Karpas-422 (cell line): ENCODE results near the gene NOX4. TPM values are rescaled to one million over a fixed set of nuclear protein-coding genes. Genes with fewer than 3 reads are reported as not detected.

ENCODE experiments used
- DNase-seq: peaks from one replicate; pipeline ENCODE4 v3.0.0-alpha.2; 2015
- H2AFZ ChIP-seq: fragments of 200-600 bp; sonication (generic); 2 replicates; pipeline ENCODE4 v1.6.1; 2014; ENCODE audit warnings: antibody characterized with exemption, low read length, mixed read lengths
- H3K27ac ChIP-seq: fragments of 200-600 bp; sonication (generic); 2 replicates; pipeline ENCODE4 v1.5.1; 2014; ENCODE audit warnings: mild to moderate bottlenecking, low read length, moderate library complexity
- H3K27me3 ChIP-seq: fragments of 200-600 bp; sonication (generic); 2 replicates; pipeline ENCODE4 v1.6.1; 2014; ENCODE audit warnings: low read length, mixed read lengths
- H3K36me3 ChIP-seq: fragments of 200-600 bp; sonication (generic); 2 replicates; pipeline ENCODE4 v1.6.1; 2014; ENCODE audit warnings: low read length, mixed read lengths; ENCODE audit not compliant: insufficient read depth
- H3K4me1 ChIP-seq: fragments of 200-600 bp; sonication (generic); 2 replicates; pipeline ENCODE4 v1.6.1; 2014; ENCODE audit warnings: mild to moderate bottlenecking, low read length, mixed read lengths
- H3K4me2 ChIP-seq: fragments of 200-600 bp; sonication (generic); 2 replicates; pipeline ENCODE4 v1.6.1; 2014; ENCODE audit warnings: low read length, low read depth, mild to moderate bottlenecking; ENCODE audit not compliant: poor library complexity, severe bottlenecking
- H3K4me3 ChIP-seq: fragments of 200-600 bp; sonication (generic); 2 replicates; pipeline ENCODE4 v1.5.1; 2014; ENCODE audit warnings: mild to moderate bottlenecking, antibody characterized with exemption, low read length, mixed read lengths
- H3K79me2 ChIP-seq: fragments of 200-600 bp; sonication (generic); 2 replicates; pipeline ENCODE4 v1.6.1; 2014; ENCODE audit warnings: mild to moderate bottlenecking, low read length, mixed read lengths
- H3K9ac ChIP-seq: fragments of 200-600 bp; sonication (generic); 2 replicates; pipeline ENCODE4 v1.6.0; 2014; ENCODE audit warnings: low read length
- H3K9me2 ChIP-seq: fragments of 200-600 bp; sonication (generic), shearing (Covaris generic); replicated peaks from 2 replicates; pipeline ENCODE4 v1.6.0; 2014; ENCODE audit warnings: mild to moderate bottlenecking, low read length, moderate library complexity; ENCODE audit not compliant: insufficient read depth
- H3K9me3 ChIP-seq: fragments of 300-700, 200-600 bp; sonication (generic); 2 replicates; pipeline ENCODE4 v1.6.1; 2014; ENCODE audit warnings: low read length, mixed read lengths
- H4K20me1 ChIP-seq: fragments of 200-600 bp; sonication (generic); 2 replicates; pipeline ENCODE4 v1.6.1; 2014; ENCODE audit warnings: mild to moderate bottlenecking, antibody characterized with exemption, low read length, low read depth; ENCODE audit not compliant: insufficient read depth
- total RNA-seq: library from RNA; depleted of rRNA; stranded (reverse); fragments of >200 nt; shearing (Covaris generic); gene quantifications from 2 replicates; pipeline ENCODE4 v1.2.3, GENCODE V29; 2014; ENCODE audit warnings: low replicate concordance; rRNA removed

NOX4 gene
- total RNA-seq, 1 experiment from 2014 or later: not detected

GRCh38 chr11:89279176-89279575 lies 212.0 kb downstream of the NOX4 start:
- Histone ChIP-seq H3K36me3 (no peaks in the 10 kb centered on the region), H3K9me2 (peaks cover 4% of the 10 kb centered on the region; the same call in 1 of the 2 replicates), H2AFZ (no peak overlapping the region), H3K27me3 (no peaks in the 10 kb centered on the region), H3K9me3 (no peaks in the 10 kb centered on the region), H3K4me2 (no peak overlapping the region), H3K79me2 (no peaks in the 10 kb centered on the region), H3K9ac (no peak overlapping the region), H3K4me1 (no peaks in the 10 kb centered on the region), H4K20me1 (no peaks in the 10 kb centered on the region), H3K27ac (no peak overlapping the region), H3K4me3 (no peak overlapping the region)
- DNase-seq: no peak

GRCh38 chr11:89275966-89276365 lies 215.2 kb downstream of the NOX4 start:
- DNase-seq: no peak
- H3K79me2 ChIP-seq: no peaks in the 10 kb centered on the region
- no peaks in the 10 kb centered on the region for H3K9me3 ChIP-seq
- no peak overlapping the region for H3K4me2 ChIP-seq
- H3K27me3 ChIP-seq: no peaks in the 10 kb centered on the region
- H3K4me1 ChIP-seq: no peaks in the 10 kb centered on the region
- H4K20me1 ChIP-seq: no peaks in the 10 kb centered on the region
- H3K9ac ChIP-seq: no peak overlapping the region
- H3K36me3 ChIP-seq: no peaks in the 10 kb centered on the region
- H3K4me3 ChIP-seq: no peak overlapping the region
- H2AFZ ChIP-seq: no peak overlapping the region
- H3K9me2 ChIP-seq: no peaks in the 10 kb centered on the region
- H3K27ac ChIP-seq: no peak overlapping the region

Other genes with a start within 250 kb of the NOX4 start
- not detected in 2 replicates for gene TRIM77, start 218.9 kb upstream of the NOX4 start, total RNA-seq